GM12872 (cell line): ENCODE measurements around the gene STAP2.

Experiments used
- CTCF ChIP-seq: IDR thresholded peaks from 3 replicates; pipeline ENCODE4 v1.5.1; 2011; ENCODE audit warnings: low read depth, mild to moderate bottlenecking, low read length, moderate library complexity; ENCODE audit not compliant: insufficient read depth

STAP2 gene

GRCh38 chr19:4295972-4296771, 42.5 kb downstream of the STAP2 start:
- no peak for TF ChIP-seq CTCF

- no peak for TF ChIP-seq CTCF
These were observed 44.2 kb downstream of the STAP2 start for GRCh38 chr19:4294389-4294788.

GRCh38 chr19:4292515-4292914, 46.1 kb downstream of the STAP2 start:
- TF ChIP-seq CTCF: no peak

- TF ChIP-seq CTCF: no peak
These were observed 47.4 kb downstream of the STAP2 start for GRCh38 chr19:4291184-4291732.

GRCh38 chr19:4288091-4288777, 50.4 kb downstream of the STAP2 start:
- TF ChIP-seq CTCF: no peak

GRCh38 chr19:4284974-4285373, 53.7 kb downstream of the STAP2 start:
- TF ChIP-seq CTCF: no peak

- no peak for TF ChIP-seq CTCF
These were observed 54.3 kb downstream of the STAP2 start for GRCh38 chr19:4284176-4284958.
